Measurements from ENCODE around the gene OPA1. TPM values are rescaled to one million over a fixed set of nuclear protein-coding genes. Genes with fewer than 3 reads are reported as not detected.

OPA1 gene
- total RNA-seq, 2 experiments from 2014 or later = 56.1 to 57.6 TPM

GRCh38 chr3:193559100-193559499, 33.9 kb upstream of the OPA1 start:
- Mint-ChIP-seq H3K27me3 (no peaks in the 10 kb centered on the region), H3K4me1 (ENCODE audit: low read depth) (no peaks in the 10 kb centered on the region), H3K36me3 (ENCODE audit: low read depth) (no peaks in the 10 kb centered on the region), H3K9me3 (no peaks in the 10 kb centered on the region), H3K27ac (no peak overlapping the region), H3K4me3 (no peak overlapping the region)
- no peak for TF ChIP-seq CTCF (IDR thresholded peaks at IDR 0.05)
- no peak overlapping the region for H3K27ac ChIP-seq (ENCODE audit: low read depth in 1 of 2, low read length in 2 of 2)
- no peak for ATAC-seq (ENCODE audit: poor library complexity)
- DNase-seq = no peak
- no peaks in the 10 kb centered on the region for H3K27me3 ChIP-seq (ENCODE audit: control insufficient read depth in 1 of 2, insufficient read depth in 2 of 2, low read length in 2 of 2)
- H3K4me1 ChIP-seq (ENCODE audit: insufficient read depth, low read length) = no peaks in the 10 kb centered on the region
- no peaks in the 10 kb centered on the region for H3K36me3 ChIP-seq (ENCODE audit: insufficient read depth, low read length)
- CTCF ChIA-PET = interaction anchor here (0.9 kb wide), 1 partner anchor 10 kb away, joined by 3 read pairs; no protein-coding TSS in a partner anchor
- H3K9me3 ChIP-seq (ENCODE audit: control insufficient read depth in 1 of 2, insufficient read depth in 1 of 2, low read length in 2 of 2) = no peaks in the 10 kb centered on the region
- POLR2A ChIA-PET = no interaction called here
- no peak overlapping the region for H3K4me3 ChIP-seq (ENCODE audit: low read length)
- intact Hi-C loops (cut with DNase I, micrococcal nuclease) = no loop called here

DNA sequence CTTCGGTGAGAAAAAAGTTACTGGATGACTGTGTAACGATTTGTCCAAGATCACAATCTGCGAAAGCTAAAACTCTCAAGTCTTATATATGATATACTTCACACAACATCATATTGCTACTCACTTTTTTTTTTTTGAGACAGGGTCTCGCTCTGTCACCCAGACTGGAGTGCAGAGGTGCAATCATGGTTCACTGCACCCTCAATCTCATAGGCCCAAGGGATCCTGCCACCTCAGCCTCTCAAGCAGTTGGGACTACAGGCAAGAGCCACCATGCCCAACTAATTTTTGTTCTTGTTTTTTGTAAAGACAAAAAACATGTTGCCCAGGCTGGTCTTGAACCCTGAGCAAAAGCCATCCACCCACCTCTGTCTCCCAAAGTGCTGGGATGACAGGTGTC, 32.9 kb upstream of the OPA1 start:
- CTCF ChIA-PET = no interaction called here

DNA sequence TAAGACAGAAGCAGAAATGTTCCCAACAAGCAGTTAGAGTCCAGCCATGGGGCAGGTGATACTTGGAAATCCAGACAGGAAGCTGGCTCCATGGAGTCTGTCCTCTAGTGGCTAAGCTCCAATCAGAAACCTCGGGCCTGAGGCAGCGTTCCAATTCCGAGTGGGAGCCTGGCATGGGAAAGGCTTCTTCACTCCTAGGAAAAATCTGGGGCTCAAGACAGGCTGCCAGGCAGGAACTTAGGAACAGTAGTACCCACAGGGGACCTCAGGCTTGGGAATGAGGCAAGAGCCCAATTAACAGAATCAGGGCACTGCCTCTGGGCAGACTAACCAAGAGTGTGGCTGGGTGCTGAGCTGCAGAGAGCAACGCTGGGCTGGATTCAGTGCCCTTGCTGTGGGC, 32.1 kb upstream of the OPA1 start:
- DNase-seq (no peak), ATAC-seq (ENCODE audit: poor library complexity) (no peak)
- no peak for TF ChIP-seq CTCF (IDR thresholded peaks at IDR 0.05)
- H3K36me3 ChIP-seq (ENCODE audit: insufficient read depth, low read length) = no peaks in the 10 kb centered on the region
- no peaks in the 10 kb centered on the region for H3K4me1 ChIP-seq (ENCODE audit: insufficient read depth, low read length)
- Mint-ChIP-seq H3K27me3 (no peaks in the 10 kb centered on the region), H3K4me3 (no peak overlapping the region), H3K36me3 (ENCODE audit: low read depth) (no peaks in the 10 kb centered on the region), H3K27ac (no peak overlapping the region), H3K4me1 (ENCODE audit: low read depth) (no peaks in the 10 kb centered on the region), H3K9me3 (no peaks in the 10 kb centered on the region)
- ChIA-PET CTCF (no interaction called here), POLR2A (interaction anchor here (0.9 kb wide), 1 partner anchor 8 kb away, joined by 3 read pairs; no protein-coding TSS in a partner anchor)
- no peak overlapping the region for H3K4me3 ChIP-seq (ENCODE audit: low read length)
- intact Hi-C loops (cut with DNase I, micrococcal nuclease) = no loop called here
- H3K27me3 ChIP-seq (ENCODE audit: control insufficient read depth in 1 of 2, insufficient read depth in 2 of 2, low read length in 2 of 2) = no peaks in the 10 kb centered on the region
- no peaks in the 10 kb centered on the region for H3K9me3 ChIP-seq (ENCODE audit: control insufficient read depth in 1 of 2, insufficient read depth in 1 of 2, low read length in 2 of 2)
- H3K27ac ChIP-seq (ENCODE audit: low read depth in 1 of 2, low read length in 2 of 2) = no peak overlapping the region

More for the DNA sequence above, 32.9 kb upstream of the OPA1 start:
- Mint-ChIP-seq H3K27ac (no peak overlapping the region), H3K36me3 (ENCODE audit: low read depth) (no peaks in the 10 kb centered on the region), H3K4me1 (ENCODE audit: low read depth) (no peaks in the 10 kb centered on the region), H3K4me3 (no peak overlapping the region), H3K27me3 (no peaks in the 10 kb centered on the region), H3K9me3 (no peaks in the 10 kb centered on the region)
- no peaks in the 10 kb centered on the region for H3K4me1 ChIP-seq (ENCODE audit: insufficient read depth, low read length)
- no peaks in the 10 kb centered on the region for H3K9me3 ChIP-seq (ENCODE audit: control insufficient read depth in 1 of 2, insufficient read depth in 1 of 2, low read length in 2 of 2)
- H3K4me3 ChIP-seq (ENCODE audit: low read length) = no peak overlapping the region
- DNase-seq = no peak
- POLR2A ChIA-PET = no interaction called here
- intact Hi-C loops (cut with DNase I, micrococcal nuclease) = no loop called here
- no peak for ATAC-seq (ENCODE audit: poor library complexity)
- no peaks in the 10 kb centered on the region for H3K36me3 ChIP-seq (ENCODE audit: insufficient read depth, low read length)
- no peak for TF ChIP-seq CTCF (IDR thresholded peaks at IDR 0.05)
- H3K27ac ChIP-seq (ENCODE audit: low read depth in 1 of 2, low read length in 2 of 2) = no peak overlapping the region
- H3K27me3 ChIP-seq (ENCODE audit: control insufficient read depth in 1 of 2, insufficient read depth in 2 of 2, low read length in 2 of 2) = no peaks in the 10 kb centered on the region

Measured in CD4-positive, alpha-beta T cell (primary cell).